Limb (tissue), 2 donors: Measurements from ENCODE around the gene LMF2.
"Not testable (repeated sequence)": the region's sequence is repeated elsewhere in the genome, so short reads cannot be mapped to it uniquely, and the experiment has no call there.

ENCODE experiments used
- DNase-seq, 2 donors: peaks; one replicate each; pipeline ENCODE4 v3.0.0-alpha.2; 2016; ENCODE audit errors: extremely low spot score in 2 of 2

The LMF2 gene, protein sequence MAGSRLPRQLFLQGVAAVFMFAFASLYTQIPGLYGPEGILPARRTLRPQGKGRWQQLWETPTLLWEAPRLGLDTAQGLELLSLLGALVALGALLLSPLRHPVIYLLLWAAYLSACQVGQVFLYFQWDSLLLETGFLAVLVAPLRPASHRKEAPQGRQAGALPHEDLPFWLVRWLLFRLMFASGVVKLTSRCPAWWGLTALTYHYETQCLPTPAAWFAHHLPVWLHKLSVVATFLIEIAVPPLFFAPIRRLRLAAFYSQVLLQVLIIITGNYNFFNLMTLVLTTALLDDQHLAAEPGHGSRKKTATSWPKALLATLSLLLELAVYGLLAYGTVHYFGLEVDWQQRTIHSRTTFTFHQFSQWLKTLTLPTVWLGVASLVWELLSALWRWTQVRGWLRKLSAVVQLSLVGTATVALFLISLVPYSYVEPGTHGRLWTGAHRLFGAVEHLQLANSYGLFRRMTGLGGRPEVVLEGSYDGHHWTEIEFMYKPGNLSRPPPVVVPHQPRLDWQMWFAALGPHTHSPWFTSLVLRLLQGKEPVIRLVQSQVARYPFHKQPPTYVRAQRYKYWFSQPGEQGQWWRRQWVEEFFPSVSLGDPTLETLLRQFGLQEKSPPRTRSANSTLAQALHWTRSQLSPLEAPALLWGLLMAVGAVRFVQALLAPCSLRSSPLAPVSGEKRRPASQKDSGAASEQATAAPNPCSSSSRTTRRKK

DNA sequence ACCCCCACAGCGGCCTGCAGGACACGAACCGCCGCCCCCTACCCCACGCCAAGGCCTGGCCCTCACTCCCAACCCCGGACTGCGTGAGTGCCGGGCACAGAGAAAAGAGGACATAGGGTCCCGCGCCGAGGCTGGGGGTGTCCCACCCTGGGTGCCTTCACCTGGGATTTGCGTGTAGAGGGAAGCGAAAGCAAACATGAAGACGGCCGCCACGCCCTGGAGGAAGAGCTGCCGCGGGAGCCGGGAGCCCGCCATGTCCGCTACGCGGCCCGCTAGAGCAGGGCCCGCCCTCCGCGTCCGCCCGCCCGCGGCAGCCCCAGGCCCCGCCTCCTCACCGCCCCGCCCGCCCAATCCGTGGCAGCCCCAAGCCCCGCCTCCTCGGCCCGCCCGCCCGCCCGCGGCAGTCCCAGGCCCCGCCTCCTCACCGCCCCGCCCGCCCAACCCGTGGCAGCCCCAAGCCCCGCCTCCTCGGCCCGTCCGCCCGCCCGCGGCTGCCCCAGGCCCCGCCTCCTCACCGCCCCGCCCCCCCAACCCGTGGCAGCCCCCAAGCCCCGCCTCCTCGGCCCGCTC, at the start of gene LMF2:
LMF2 (minus strand) TSS at position 282 of the 570 bp plus-strand sequence; CDS start at position 255, 27 bp downstream.
- DNase-seq: peak in 1 of 2 donors; percentile 89

DNA sequence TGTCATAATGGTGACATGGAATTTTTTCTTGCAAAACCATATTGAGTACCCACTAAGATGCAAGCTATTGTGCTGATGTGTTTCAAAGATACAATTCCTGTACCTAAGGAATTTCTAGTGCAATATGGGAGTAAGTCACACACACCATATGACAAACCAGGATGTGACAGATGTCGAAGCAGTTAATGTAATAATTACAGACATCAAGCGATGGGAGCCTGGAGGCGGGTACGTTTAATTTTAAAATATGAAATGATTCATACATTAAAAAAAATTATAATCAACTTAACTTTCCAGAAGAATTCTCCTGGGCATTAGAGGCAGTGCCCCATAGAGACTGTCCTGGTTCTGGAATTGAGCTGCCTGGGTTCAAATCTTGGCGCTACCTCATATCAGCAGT, 49.2 kb upstream of the LMF2 start:
- no peak for DNase-seq

DNA sequence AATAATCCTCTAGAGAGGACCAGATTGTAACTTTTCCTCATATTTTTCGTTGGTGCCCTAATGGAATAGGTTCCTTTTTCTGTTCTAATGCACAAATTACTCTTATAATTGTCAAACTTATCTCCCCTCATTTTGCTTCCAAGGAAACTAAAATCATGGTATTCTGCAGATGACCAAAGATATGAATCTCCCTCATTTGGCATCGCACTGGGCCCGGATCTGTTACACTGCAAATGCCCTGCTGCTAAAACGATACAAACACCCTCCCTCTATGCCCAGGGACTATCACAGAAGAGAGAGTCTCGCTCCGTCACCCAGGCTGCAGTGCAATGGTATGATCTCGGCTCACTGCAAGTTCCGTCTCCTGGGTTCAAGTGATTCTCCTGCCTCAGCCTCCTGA, 45.8 kb upstream of the LMF2 start:
- no peak for DNase-seq

DNA sequence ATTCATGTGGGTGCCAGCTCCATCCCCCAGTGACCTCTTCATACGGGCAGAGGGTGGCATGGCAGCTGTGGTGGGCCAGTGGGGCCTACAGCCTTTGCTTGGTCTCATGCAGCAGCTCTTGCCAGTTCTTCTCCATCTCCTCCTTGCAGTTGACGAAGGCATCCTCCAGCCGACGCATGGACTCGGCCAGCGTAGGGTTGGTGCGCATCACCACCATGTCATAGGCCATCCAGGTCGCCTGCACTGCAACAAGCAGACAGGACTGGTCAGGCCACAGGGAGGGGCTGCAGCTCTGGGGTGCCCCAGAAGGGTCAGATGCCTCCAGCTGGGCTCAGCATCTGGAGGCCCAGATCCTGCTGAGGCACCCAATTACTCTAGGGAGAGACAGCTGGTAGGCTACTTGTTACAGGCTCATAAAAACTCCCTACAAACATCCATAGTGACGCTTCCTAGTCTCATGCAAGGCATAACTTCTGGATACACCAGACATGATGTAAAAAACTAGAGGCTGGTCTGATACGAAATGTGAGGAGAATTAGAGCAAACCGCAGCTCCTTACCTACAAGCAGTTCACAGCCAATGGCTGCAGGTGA, 43.8 kb upstream of the LMF2 start:
- no peak for DNase-seq

DNA sequence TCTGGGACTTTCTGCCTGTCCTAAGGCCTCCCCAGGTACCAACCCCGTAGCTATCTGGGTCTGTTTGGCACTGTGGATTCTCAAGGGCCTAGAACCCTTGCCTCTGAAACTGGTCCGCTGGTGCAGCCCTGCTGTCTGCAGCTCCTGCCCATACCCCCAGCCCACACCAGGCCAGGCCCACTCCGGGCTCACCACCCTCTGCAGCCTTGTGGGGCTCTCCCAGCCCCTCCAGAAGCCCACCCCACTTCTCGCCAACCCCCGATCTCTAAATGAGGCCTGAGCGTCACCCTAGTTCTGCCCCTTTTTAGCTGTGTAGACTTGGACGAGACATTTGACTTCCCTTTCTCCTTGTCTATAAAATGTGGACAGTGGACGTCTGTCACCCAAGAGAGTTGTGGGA, 42.9 kb upstream of the LMF2 start:
- no peak for DNase-seq

DNA sequence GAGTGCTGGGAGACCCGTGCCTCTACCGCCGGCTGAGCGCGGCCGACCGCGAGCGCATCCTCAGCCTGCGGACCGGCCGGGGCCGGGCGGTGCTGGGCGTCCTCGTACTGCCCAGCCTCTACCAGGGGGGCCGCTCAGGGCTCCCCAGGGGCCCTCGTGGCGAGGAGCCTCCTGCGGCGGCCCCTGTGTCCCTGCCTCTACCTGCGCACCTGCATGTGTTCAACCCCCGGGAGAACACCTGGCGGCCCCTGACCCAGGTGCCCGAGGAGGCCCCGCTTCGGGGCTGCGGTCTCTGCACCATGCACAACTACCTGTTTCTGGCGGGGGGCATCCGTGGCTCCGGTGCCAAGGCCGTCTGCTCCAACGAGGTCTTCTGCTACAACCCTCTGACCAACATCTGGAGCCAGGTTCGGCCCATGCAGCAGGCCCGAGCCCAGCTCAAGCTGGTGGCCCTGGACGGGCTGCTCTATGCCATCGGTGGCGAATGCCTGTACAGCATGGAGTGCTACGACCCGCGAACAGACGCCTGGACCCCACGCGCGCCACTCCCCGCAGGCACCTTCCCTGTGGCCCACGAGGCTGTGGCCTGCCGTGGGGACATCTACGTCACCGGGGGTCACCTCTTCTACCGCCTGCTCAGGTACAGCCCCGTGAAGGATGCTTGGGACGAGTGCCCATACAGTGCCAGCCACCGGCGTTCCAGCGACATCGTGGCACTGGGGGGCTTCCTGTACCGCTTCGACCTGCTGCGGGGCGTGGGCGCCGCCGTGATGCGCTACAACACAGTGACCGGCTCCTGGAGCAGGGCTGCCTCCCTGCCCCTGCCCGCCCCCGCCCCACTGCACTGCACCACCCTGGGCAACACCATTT, 41.7 kb upstream of the LMF2 start:
- no peak for DNase-seq

DNA sequence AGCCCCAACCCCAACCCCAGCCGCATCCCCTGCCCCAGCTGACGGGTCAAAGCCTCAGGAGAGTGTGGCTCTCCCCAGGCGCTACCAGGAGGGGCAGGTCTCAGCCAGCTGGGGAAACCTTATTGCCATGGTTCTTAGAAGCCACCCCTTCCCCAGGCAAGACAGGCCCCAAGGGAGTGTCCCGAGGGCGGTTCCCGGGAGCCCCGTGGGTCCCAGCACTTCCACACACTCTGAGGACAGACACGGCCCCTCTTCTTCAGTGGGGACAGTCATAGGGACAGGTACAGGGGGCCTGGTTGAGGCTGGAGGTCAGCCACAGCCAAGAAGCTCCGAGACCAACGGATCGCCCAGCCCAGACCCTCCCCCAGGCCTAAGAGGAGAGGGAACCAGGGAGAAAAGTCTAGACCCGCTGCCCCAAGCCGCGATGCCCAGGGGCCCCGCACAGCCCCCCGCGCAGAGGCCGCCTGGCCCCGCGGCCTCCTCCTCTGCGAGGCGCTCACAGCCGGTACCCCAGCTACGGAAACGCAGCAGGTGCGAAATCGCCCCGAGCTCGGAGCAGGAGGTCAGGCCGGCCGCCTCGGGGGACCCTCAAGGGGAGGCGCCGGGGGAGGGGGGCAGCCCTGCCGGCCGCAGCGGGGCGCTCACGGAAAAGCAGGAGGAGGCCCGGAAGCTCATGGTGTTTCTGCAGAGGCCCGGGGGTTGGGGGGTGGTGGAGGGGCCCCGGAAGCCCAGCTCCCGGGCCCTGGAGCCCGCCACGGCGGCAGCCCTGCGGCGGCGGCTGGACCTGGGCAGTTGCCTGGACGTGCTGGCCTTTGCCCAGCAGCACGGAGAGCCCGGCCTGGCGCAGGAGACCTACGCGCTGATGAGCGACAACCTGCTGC, 40.8 kb upstream of the LMF2 start:
- no peak for DNase-seq

DNA sequence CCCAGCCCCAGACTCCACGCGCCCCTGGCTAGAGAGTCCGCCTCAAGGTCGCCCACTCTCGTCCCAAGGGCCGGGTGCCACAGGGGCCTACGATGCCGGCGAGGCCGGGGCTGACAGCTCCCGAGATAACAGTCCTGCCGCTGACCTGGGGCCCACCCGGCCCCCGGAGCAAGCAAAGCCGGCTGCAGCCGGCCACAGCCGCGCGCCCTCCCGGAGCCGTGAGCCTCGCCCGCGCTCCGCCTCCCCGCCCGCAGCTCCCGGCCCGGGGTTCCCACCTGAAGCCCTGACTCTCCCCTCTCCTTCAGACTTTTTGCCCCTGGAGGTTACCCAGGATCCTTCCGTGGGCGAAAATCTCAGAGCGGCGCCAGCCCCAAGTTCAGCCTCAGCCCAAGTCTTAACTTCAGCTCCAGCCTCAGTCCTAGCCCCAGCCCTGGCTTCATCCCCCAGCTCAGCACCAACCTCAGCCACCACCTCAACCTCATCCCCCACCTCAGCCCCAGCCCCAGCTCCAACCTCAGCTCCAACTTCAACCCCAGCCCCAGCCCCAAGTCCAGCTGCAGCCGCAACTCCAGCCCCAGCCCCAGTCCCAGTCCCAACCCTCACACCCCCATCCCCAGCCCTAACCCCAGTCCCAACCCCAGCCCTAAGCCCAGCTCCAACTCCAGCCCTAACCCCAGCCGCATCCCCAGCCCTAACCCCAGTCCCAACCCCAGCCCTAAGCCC, 39.9 kb upstream of the LMF2 start:
- no peak for DNase-seq

DNA sequence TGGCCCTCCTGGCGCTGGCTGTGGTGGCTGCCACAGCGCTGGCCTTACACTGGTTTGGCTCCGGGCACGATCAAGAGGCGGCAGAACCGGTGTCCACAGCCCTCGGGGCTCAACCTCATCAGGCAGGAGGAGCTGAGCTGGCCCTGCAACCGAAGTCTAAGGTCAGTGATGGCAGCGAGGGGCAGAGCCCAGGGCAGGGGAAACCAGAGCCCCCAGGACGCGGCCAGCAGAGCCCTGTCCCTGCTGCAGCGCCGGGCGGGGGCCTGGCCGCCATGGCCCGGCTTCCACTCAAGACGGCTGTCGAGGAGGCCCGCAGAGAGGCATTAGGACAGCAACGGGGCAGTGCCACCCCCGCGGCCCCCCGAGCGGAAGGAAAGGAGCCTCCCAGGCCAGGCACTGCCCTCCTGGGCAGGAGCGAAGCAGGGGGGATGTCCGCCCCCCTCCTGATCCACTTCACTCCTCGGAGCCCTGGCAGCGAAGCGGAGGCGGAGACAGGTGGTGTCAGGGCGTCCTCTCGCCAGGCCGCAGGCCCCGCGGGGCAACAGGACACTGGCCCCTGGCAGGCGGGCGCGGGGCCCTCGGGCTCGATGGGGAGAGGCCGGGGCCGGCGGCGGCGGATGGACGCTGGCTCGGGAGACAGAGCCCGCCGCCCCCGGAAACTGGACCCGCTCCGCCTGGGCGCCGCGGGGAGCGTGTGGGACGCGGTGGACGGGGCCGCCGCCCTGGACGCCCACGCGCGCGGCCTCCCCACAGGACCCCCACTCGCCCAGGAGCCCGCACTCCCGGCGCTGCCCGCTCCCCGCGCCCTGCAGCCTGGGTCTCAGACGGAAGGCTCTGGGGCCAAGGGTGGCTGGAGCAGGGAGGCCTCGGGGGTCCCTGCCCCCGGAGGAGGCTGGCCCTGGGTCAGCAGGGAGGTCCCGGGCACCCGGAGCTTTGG, 39.1 kb upstream of the LMF2 start:
- DNase-seq: no peak

DNA sequence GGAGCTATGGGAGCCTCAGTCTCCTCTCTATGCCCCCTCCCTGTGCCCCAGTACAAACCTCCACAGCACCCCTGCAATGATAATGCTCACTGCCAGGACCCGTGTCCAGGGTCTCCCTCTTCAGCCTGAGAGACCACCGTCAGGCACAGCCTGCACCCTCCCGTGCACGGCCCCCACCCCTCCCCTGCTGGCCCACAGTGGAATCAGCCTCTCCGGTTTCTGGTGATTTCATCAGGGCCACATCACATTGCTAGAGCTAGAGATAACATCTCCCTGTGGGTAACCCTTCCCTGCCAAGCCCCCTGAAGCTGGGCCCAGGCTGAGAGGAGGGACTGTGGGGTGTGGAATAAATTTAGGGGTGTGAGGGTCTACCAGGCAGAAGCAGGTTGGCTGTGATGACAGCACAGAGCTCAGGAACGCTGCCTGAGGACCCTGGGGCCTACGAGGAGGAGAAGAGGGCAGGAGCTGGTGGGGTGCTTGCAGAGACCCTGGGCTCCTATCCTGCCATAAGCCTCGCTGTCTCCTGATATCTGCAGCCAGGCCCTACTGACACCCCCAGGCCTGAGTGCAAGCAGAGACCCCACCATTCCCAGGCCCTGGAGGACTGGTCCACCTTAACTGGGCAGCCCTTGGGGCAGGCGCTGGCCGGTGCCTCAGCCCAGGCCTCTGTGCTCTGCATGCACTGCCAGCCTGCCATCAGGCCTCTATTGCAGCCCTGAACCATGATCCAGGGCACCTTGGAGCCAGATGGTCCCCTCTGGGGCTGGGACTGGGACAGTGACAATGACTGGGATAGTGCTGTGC, 38.2 kb upstream of the LMF2 start, which contains the start of gene KLHDC7B:
KLHDC7B (plus strand) TSS at position 378 of the 804 bp plus-strand sequence; CDS start at position 723, 345 bp downstream.
- DNase-seq: peak in 1 of 2 donors; percentile 23

DNA sequence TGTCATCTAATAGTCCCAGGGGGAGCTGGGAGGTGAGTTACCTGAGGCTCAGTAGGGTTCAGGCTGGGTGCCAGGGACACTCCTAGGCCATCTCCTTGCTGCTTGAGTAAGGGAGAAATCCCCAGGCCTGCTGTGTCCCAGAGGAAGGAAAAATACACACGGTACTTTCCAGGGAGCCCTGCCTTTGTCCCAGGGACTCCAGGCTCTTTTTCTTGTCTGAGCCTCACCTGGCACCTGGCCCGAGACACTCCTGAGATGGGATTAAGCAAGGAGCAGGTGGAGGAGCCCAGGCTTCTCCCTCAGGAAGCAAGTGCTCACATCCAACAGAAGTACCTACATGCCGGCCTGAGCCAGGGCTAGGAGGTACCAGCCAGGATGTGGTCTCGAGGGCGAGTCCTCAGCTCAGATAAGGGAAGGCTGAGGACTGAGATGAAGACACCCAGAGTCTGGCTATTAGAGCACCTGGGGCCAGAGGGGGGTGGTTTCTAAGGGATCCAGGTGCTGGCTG, 37.3 kb upstream of the LMF2 start:
- DNase-seq: no peak

DNA sequence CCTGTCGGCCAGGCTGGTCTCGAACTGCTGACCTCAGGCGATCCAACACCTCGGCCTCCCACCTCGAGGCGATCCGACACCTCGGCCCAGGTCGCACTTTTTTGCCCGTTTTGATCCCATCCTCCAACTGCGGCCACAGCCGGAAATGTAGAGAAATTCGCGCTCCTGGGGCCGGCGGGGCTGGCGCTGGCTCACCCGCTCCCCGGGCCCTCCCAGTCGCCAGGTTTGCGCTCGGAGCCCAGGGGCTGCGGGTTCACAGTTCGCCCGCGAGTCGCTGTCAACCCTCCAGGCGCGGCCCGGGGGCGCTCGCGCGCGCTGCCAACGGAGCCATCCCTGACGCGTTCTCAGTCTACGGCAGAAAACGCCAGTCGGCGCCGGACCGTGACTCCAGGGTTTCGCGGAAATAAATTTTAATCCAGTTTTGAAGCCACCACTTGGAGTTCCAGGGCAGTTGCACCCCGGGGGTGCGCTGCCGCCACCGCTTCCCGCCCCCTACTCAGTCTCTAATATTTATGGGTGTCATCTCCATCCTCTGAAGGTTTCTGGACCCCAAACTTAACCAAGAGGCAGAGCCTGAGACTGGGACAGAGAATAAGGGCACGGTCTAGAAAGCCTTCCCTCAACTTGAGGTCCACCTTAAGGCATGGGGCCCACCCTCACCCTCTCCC, 36.7 kb upstream of the LMF2 start:
- DNase-seq: peak in 1 of 2 donors; percentile 77

DNA sequence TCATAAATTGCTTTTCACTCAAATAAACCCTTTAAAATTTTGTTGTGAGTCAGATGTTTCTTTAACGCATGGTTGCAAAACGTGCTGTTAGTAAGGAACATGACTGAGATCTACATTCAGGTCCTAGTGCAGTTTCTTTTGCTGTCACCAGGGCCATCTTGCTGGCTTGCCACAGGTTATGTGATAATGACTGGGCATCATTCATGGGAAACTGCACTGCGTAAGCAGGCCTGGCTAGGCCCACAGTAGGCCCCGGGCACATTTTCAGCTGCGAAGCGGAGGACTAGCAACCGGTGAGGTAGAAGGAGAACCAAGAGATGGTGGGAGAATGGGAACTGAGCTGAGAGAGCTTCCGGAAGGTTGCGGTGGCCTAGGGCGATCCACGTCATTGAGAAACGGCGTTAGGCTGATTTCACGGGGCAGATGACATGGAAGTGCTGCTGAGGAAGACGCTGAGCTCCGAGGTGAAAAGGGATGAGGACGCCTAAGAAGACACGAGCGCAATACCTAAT, 35.0 kb upstream of the LMF2 start:
- no peak for DNase-seq

DNA sequence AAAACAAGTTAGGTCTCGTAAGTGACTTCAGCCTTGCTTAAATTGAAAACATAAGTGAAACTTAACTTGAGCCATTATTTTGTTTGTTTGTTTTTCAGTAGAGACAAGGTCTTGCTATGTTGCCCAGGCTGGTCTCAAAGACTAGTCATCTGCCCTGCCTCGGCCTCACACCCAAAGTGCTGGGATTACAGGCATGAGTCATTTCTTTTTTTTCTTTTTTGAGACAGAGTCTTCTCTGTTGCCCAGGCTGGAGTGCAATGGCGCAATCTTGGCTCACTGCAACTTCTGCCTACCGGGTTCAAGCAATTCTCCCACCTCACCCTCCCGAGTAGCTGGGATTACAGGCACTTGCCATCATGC, 34.1 kb upstream of the LMF2 start:
- DNase-seq: not testable (repeated sequence)

DNA sequence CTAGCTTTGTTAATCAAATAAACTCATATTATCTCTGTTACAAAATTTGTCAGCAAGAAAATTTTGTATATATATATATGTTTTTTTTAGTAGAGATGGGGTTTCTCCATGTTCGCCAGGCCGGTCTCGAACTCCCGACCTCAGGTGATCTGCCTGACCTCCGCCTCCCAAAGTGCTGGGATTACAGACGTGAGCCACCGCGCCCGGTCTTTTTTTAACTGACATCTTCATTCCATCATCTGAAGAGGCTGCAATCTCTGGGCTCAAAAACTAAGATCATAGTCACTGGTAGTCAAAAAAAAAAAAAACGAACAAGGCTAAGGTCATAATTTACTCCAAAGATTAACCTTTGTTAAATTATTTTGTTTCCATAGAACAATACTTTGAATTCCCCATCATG, 32.9 kb upstream of the LMF2 start:
- DNase-seq: no peak

DNA sequence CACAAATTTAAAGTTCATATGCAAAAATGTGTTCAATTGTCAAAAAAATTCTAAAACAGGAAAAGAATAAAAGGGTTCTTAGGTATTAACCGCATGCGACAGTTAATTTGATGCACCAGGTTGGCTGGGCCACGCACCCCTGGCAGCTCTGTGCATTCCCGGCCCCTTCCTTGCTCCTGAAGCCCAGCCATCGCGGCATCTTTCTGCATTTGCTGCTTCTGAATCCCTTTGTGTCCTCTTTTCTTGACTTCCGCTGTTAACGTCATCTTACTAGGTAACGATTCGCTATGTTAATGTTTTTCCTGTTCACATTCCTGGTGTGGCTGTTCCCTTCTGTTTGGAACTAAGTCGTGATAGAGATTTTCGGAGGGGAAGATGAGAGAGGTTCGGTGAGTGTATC, 30.3 kb upstream of the LMF2 start:
- no peak for DNase-seq

DNA sequence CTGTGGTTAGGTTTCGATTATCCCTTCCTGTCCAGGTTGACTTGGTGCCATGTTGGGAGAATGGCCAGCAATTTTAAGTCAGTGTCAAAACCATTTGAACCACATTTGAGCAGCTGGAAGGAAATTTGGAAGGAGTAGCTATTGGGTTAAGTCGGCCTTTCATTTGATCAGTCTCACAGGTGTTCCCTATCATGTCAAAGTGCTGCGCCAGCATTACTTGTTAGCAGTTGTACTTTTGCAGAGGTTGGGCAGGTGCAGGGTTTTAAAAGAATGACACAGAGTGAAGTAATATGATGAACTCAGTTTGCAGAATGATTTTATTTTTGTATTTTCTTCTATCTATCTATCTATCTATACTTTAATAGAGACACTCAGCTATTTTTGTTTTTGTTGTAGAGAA, 28.7 kb upstream of the LMF2 start:
- DNase-seq: no peak
